HepG2 (cell line): ENCODE measurements around the gene AP2B1. TPM values are rescaled to one million over a fixed set of nuclear protein-coding genes. Genes with fewer than 3 reads are reported as not detected.

Experiments
- ATAC-seq: fragments of 200-7000 bp; cut with Tn5 transposase; 3 replicates; pipeline ENCODE4 v1.9.1; 2020; ENCODE audit warnings: mild to moderate bottlenecking, moderate library complexity
- BruUV-seq: library from RNA; stranded (reverse); fragments of 400-500 nt; replicated peaks from 2 replicates; lab custom pipeline; 2021; lab: Mats Ljungman, UMichigan
- CTCF ChIA-PET: fragments of 300-600 bp; formaldehyde crosslinking; extraction: SDS; loops from one replicate; lab custom pipeline; 2021; ENCODE audit warnings: low total read pairs, inconsistent platforms, low intra/inter-chr PET ratio; lab: Yijun Ruan, JAX
- POLR2A ChIA-PET: fragments of 350-600 bp; sonication (Branson Sonifier 250); formaldehyde crosslinking; loops from one replicate; lab custom pipeline; 2020; ENCODE audit warnings: antibody characterized with exemption, inconsistent platforms; lab: Yijun Ruan, JAX
- DNase-seq: peaks from one replicate; pipeline ENCODE4 v3.0.0-alpha.2; 2015; ENCODE audit warnings: low spot score
- FAIRE-seq: peaks from 3 replicates; lab custom pipeline; 2011; peaks lifted over from hg19 to GRCh38; lab: Jason Lieb, UNC
- H2AFZ ChIP-seq: one replicate; pipeline ENCODE4 v1.6.1; 2011; ENCODE audit warnings: low read length, inconsistent platforms
- H3K27ac ChIP-seq: fragments of 300-600 bp; 3 replicates; pipeline ENCODE4 v1.8.0; 2011; ENCODE audit warnings: mixed run types, mild to moderate bottlenecking, mixed read lengths, low read length, inconsistent platforms; ENCODE audit not compliant: insufficient read depth; ENCODE audit errors: extremely low read length
- H3K27me3 ChIP-seq, 2 experiments: fragments of 200-600 bp in 1 of 2; 2 replicates in 1 of 2; 3 replicates in 1 of 2; pipeline versions ENCODE4 v1.6.0 to v1.8.0; 2011; ENCODE audit warnings: low read length in 2 of 2, mild to moderate bottlenecking in 2 of 2, moderate library complexity in 2 of 2, inconsistent platforms in 1 of 2; ENCODE audit not compliant: insufficient read depth in 2 of 2, control insufficient read depth in 1 of 2
- H3K36me3 ChIP-seq, 2 experiments: fragments of 200-600 bp in 1 of 2; replicated peaks in 1 of 2; 2 replicates in 1 of 2; 3 replicates in 1 of 2; pipeline versions ENCODE4 v1.5.1 to v1.8.0; 2011; ENCODE audit warnings: low read length in 2 of 2, inconsistent platforms in 1 of 2; ENCODE audit not compliant: insufficient read depth in 2 of 2, control insufficient read depth in 1 of 2
- H3K4me1 ChIP-seq: 2 replicates; pipeline ENCODE4 v1.5.1; 2012; ENCODE audit warnings: low read length, inconsistent platforms; ENCODE audit not compliant: insufficient read depth
- H3K4me2 ChIP-seq: 2 replicates; pipeline ENCODE4 v1.6.0; 2011; ENCODE audit warnings: low read depth, low read length, inconsistent platforms
- H3K4me3 ChIP-seq, 3 experiments: fragments of 200-600 bp in 1 of 3; sonication (generic), shearing (Covaris generic) in 1 of 3; replicated peaks in 1 of 3; 2 replicates each; pipeline ENCODE4 v1.5.1; 2011 to 2016; ENCODE audit warnings: low read length in 3 of 3, inconsistent platforms in 2 of 3, low read depth in 2 of 3, mild to moderate bottlenecking in 2 of 3, control low read depth in 1 of 3, mixed read lengths in 1 of 3; ENCODE audit not compliant: insufficient read depth in 1 of 3
- H3K79me2 ChIP-seq: one replicate; pipeline ENCODE4 v1.6.1; 2011; ENCODE audit warnings: low read length, inconsistent platforms; ENCODE audit not compliant: insufficient read depth
- H3K9ac ChIP-seq: 2 replicates; pipeline ENCODE4 v1.6.0; 2011; ENCODE audit warnings: mild to moderate bottlenecking, low read depth, low read length, inconsistent platforms; ENCODE audit not compliant: insufficient read depth
- H3K9me3 ChIP-seq: 2 replicates; pipeline ENCODE4 v1.5.1; 2012; ENCODE audit warnings: mild to moderate bottlenecking, low read length
- H4K20me1 ChIP-seq: 2 replicates; pipeline ENCODE4 v1.6.0; 2011; ENCODE audit warnings: inconsistent platforms, mild to moderate bottlenecking, low read length, moderate library complexity; ENCODE audit not compliant: insufficient read depth
- GABPA ChIP-seq, 2 experiments: IDR thresholded peaks; 2 replicates each; pipeline ENCODE4 v1.6.1; 2011 to 2016; ENCODE audit warnings: low read depth in 2 of 2, low read length in 1 of 2, missing biosample characterization in 1 of 2, missing genetic modification characterization in 1 of 2
- HOXA5 ChIP-seq: sonication (generic); formaldehyde crosslinking; IDR thresholded peaks from 2 replicates; pipeline ENCODE4 v1.4.0; 2020; ENCODE audit warnings: missing genetic modification reagents
- ZNF713 ChIP-seq: sonication (generic); formaldehyde crosslinking; IDR thresholded peaks from 2 replicates; pipeline ENCODE4 v1.4.0; 2020; ENCODE audit warnings: mild to moderate bottlenecking, missing genetic modification reagents
- WGBS: methylation state at CpG from one replicate; pipeline ENCODE4 v1.1.6; 2017; ENCODE audit warnings: low lambda C conversion rate; 5-methylcytosine and 5-hydroxymethylcytosine counted together
- in situ Hi-C: cut with HindIII; loops from 2 replicates; pipeline ENCODE4 v1.10.0; 2017; ENCODE audit warnings: low pct_unique_long_range_greater_than_20kb; ENCODE audit not compliant: extremely low pct_ligation_motif_present
- intact Hi-C: fragments of 100-400 bp; cut with micrococcal nuclease; formaldehyde crosslinking; loops from one replicate; pipeline ENCODE4 v1.10.0; 2022; ENCODE audit not compliant: unreplicated experiment
- polyA plus RNA-seq, 8 experiments: library from polyadenylated mRNA; depleted of rRNA in 3 of 8; stranded (reverse) in 7 of 8; unstranded in 1 of 8; fragments of >200 nt; fragmentation: Illumina TruSeq in 4 of 8; extraction: Trizol in 4 of 8; gene quantifications; 2 replicates each; pipeline versions ENCODE4 v1.2.1 to v1.2.3, GENCODE V29; 2011 to 2016; ENCODE audit warnings: low read depth in 4 of 8, missing spikeins in 1 of 8, mixed read lengths in 1 of 8; ENCODE audit not compliant: insufficient read depth in 1 of 8
- total RNA-seq, 5 experiments: library from RNA; depleted of rRNA; stranded (reverse); fragments of >200 nt; fragmentation: Illumina TruSeq; extraction: Trizol; gene quantifications; 2 replicates each; pipeline ENCODE4 v1.2.3, GENCODE V29; 2016; ENCODE audit warnings: low read depth in 1 of 5
- TF ChIP-seq, protein P1 (sequence below): sonication (generic); formaldehyde crosslinking; IDR thresholded peaks from 2 replicates; pipeline ENCODE4 v1.5.0; 2020; ENCODE audit warnings: missing genetic modification reagents
- TF ChIP-seq, protein P2 (sequence below): sonication (generic); formaldehyde crosslinking; conservative IDR thresholded peaks from 2 replicates; pipeline ENCODE4 v1.8.1; 2023; ENCODE audit warnings: missing genetic modification reagents

Gene AP2B1
- total and polyA plus RNA-seq, 2 of the 13 experiments (the other 11 are each of a cell fraction or from before 2014, with no cell fraction given), result 23.8 to 71.3 TPM

- Histone ChIP-seq H3K27ac (no peak overlapping the region), H3K9me3 (no peaks in the 10 kb centered on the region), H3K36me3 (peaks cover 10 to 31% of the 10 kb centered on the region in 2 experiments; a peak in 4 of 5 replicates), H3K9ac (no peak overlapping the region), H3K79me2 (no peaks in the 10 kb centered on the region), H3K4me1 (peaks cover 29% of the 10 kb centered on the region), H4K20me1 (no peaks in the 10 kb centered on the region)
- intact Hi-C loops, result no loop called here
- CTCF ChIA-PET, result no interaction called here
- FAIRE-seq (no peak), DNase-seq (no peak)
- in situ Hi-C loops, result loop anchor here (25.0 kb wide), 1 partner anchor 415 kb away; no protein-coding TSS in a partner anchor
- TF ChIP-seq GABPA (IDR thresholded peaks at IDR 0.05; ENCODE audit: low read depth, low read length) (no peak), GABPA (CRISPR knock-in tag; IDR thresholded peaks at IDR 0.05; ENCODE audit: low read depth) (no peak), ZNF713 (no peak), HOXA5 (no peak)
- TF ChIP-seq, protein P1, sequence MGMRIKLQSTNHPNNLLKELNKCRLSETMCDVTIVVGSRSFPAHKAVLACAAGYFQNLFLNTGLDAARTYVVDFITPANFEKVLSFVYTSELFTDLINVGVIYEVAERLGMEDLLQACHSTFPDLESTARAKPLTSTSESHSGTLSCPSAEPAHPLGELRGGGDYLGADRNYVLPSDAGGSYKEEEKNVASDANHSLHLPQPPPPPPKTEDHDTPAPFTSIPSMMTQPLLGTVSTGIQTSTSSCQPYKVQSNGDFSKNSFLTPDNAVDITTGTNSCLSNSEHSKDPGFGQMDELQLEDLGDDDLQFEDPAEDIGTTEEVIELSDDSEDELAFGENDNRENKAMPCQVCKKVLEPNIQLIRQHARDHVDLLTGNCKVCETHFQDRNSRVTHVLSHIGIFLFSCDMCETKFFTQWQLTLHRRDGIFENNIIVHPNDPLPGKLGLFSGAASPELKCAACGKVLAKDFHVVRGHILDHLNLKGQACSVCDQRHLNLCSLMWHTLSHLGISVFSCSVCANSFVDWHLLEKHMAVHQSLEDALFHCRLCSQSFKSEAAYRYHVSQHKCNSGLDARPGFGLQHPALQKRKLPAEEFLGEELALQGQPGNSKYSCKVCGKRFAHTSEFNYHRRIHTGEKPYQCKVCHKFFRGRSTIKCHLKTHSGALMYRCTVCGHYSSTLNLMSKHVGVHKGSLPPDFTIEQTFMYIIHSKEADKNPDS (CRISPR knock-in tag), result no peak
- TF ChIP-seq, protein P2, sequence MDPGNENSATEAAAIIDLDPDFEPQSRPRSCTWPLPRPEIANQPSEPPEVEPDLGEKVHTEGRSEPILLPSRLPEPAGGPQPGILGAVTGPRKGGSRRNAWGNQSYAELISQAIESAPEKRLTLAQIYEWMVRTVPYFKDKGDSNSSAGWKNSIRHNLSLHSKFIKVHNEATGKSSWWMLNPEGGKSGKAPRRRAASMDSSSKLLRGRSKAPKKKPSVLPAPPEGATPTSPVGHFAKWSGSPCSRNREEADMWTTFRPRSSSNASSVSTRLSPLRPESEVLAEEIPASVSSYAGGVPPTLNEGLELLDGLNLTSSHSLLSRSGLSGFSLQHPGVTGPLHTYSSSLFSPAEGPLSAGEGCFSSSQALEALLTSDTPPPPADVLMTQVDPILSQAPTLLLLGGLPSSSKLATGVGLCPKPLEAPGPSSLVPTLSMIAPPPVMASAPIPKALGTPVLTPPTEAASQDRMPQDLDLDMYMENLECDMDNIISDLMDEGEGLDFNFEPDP (CRISPR knock-in tag), result no peak
- TF ChIP-seq, all 625 proteins: peak for 0
- no peak for ATAC-seq
- POLR2A ChIA-PET, result no interaction called here
- BruUV-seq, result no TSS peak
- H3K4me3 ChIP-seq, result no peak overlapping the region
- WGBS, result 95% methylated on average over 4 of the region's 5 CpGs
- H3K27me3 ChIP-seq, result no peaks in the 10 kb centered on the region
- H3K4me2 ChIP-seq, result no peak overlapping the region
- H2AFZ ChIP-seq, result no peak overlapping the region
Measured at GRCh38 chr17:35726953-35727460, 139.9 kb downstream of the AP2B1 start.
